Islet precursor cell (in vitro differentiated cells): ENCODE data around the gene PAX5.

Experiments used
- DNase-seq: peaks from one replicate; pipeline ENCODE4 v3.0.0-alpha.2; 2018

The PAX5 gene

DNA sequence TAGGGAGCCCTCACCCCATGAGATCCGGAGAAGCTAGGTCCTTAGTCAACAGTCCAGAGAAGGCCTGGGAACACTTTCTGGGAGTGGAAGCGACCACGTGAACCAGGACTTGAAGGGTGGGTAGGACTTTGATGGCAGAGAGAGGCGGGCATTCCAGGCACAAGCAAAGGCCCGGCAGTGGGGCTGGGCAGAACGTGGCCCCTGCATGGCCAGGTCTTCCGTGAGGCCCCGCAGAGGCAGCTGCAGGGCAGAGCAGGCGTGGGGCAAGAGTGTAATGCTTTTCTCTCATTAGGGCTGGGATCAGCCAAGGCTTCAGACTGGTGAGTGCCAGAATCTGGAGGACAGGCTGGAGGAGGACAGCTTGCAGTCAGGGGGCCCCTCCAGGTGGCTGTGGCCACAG is 184.1 kb downstream of the PAX5 start:
- no peak for DNase-seq

DNA sequence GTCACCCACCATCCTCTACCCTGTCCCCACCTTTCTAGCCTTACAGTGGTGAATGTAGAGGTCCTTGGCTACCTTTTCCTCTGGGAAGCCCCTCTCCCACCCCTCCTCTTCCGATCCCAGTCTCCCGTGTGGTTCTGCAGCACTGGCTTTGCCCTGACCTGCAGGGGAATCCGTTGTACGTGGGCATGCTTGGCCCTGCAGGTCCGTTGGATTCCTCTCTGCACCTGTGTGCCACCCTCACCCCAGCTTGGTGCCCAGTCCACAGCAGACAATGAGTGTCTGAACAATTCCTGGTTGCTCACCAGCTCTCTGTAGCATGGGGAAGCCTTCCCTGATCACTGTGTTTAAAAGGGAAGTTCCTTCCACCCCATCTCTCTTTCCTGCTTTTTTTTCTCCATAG is 185.1 kb downstream of the PAX5 start:
- DNase-seq, result no peak

DNA sequence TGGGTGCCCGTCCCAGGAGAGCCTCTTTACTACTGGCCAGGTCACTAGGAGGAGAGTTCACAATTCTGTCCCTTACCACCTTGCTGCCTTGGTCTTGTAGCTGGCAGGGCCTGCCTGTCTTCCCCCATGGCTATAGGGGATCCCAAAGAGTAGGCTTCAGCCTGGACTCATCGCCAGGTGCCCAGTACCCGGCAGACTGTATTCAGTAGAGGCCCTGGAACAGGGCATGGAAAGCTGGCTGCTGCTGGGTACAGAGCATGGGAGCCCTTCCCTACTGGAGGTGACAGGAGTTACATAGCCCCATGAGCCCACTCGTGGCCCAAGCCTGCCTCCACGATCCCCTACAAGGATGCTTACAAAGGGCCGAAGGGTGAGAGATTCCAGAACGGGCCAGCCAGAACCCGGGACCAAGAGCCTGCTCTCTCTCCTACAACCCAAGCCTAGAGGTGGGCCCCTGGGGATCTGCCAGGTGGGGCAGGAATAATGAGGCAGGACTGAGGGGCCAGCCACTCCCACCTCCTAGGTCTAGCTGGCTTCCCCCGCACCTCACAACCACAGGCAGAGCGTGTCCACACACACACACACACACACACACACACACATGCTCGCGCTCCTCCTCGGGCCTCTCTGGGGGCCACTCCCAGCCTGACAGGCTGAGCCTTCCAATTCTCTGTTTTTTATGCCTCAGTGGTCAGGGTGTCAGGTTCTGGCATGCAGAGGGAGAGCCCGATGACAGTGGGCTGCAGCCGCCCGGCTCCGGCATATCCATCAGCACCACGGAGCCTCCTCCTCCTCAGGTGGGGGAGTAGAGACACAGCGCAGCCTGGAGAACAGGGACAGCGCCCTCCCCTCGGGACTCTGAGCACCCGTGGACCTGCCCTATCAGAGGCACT is 186.0 kb downstream of the PAX5 start:
- no peak for DNase-seq

DNA sequence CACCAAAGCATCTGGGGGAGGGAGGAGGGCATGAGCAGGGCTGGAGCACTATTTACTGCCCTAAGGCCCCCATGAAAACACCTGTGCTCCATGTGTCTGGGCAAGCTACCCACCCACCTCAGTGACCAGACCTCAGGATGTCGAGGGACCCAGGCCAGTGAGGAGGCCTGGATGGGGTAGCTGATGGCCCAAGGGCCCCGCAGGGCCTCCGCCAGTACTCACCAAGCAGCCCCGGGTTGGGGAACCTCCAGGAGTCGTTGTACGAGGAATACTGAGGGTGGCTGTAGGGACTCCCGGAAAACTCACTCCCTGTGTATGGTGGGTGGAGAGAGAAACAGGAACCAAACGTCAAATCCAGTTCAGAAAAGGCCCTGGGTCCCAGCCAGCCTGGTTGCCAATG is 187.4 kb downstream of the PAX5 start:
- no peak for DNase-seq

DNA sequence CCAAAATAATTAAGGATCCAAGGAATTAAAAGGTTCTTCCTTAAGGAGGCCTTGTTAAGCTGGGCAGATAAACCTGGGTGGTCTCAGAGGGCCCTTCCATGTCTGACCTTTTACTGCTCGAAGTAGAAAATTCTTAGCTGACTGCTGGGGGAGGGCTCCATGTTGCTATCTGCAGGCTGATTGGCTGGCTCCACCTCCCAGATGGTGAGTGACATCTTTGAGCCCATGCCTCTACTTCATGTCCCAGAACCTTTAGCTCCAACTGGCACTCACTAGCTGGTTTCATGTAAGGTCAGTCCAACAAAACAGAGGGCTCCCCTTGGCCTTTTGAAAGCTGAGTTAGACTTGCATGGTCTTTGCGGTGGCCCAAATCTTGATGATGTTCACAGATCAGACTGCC is 188.2 kb downstream of the PAX5 start:
- DNase-seq, result no peak

DNA sequence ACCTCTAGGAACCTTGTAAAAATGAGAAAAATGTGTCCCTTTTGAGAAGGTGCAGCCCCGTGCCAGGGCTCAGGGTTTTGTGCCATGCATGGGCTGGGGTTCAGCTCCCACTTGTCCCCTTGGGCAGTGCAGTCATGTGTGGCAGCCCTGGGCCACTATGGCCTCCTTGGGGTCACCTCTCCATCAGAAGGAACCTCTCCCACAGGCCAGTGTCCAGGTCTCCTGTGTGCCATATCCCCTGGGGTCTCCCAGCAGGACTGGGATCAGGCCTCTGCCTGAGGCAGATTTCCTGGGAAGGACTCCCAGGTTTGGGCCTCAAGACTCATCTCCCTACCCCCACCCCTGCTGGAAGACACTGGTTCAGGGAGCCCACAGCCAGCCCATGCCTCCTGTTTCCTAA is 189.1 kb downstream of the PAX5 start:
- DNase-seq, result no peak

DNA sequence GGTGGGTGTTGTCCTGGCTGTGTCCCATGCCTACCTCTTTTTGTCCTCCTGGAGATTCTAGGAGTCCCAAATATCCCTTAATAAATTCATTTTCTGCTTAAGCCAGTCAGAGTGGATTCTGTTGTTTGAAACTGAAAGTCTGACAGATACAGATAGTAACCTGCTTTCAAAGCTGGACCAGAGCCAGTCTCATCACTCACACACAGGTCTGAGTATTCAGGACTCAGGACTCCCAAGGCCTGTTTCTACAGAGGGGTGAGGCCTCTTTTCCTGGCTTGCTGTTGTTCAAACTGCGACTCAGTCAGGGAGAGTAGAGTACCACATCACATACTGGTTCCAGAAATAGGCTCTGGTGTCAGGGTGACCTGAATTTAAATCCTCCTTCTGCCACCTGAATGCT is 190.1 kb downstream of the PAX5 start:
- DNase-seq, result no peak

DNA sequence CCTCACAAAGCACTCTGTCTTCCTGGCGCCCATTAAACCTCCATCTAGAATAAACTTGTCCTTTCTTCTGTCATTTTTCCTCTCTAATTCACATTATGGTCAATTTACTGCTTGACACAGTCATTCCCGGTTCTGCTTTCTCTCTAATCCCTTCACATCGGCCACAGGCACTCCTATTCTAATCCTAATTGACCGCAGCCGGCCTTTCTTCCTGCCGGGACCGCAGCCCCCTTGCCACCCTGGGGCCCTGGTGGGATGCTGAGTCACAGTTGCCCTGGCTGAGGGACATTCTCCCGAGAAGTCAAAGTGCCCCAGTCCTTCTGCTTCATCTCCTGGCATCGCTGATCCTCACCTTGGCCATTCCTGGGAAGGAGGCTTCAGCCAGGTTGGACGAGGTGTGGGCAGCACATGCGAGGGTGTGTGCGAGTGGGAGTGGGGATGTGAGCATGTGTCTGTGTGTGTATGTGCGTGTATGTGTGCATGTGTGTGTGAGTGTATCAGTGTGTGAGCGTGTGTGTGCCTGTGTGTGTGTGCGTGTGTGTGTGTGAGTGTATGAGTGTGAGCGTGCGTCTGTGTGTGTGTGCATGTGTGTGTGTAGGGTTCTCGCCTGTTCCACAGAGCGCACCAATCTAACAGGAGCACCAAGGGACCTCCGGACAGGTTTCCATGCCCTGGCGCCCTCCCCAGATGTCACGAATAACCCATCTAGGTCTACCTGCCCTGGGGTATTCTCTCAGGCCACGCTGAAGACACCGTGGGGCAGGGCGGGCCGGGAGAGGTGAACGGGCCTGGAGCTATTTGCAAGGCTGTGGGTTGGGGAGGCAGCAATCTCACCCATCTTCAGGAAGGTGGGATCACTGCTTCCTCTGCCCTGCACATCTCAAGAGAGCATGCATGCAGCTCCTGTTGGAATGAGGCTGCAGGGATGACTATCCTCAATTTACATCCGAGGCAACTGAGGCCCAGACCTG is 191.2 kb downstream of the PAX5 start:
- no peak for DNase-seq

DNA sequence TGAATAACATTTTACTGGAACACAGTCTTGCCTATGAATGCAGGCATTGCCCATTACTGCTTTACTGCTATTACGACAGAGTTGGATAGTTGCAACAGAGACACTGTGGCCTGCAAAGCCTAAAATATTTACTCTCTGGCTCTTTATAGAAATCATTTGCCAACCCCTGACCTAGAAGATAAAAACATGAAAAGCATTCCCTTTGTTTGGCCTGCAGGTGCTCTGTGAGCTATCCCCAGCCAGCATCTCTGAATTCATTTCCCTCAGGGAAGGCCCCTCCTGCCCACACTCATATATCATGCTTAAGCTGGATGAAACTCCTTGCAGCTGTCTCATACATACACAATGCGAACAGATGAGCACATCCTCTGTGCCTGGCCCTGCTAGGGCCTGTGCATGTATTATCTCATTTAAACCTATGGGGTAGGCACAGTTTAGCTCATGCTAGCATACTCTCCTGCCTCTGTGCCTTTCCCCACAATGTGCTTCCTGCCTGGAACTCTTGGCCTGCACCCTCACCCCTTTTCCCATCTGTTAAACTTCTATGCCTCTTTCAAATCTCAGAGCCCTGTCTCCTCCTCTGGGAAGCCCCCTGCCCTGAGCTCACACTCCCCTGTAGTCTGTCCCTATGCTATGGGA is 193.1 kb downstream of the PAX5 start:
- DNase-seq, result no peak

DNA sequence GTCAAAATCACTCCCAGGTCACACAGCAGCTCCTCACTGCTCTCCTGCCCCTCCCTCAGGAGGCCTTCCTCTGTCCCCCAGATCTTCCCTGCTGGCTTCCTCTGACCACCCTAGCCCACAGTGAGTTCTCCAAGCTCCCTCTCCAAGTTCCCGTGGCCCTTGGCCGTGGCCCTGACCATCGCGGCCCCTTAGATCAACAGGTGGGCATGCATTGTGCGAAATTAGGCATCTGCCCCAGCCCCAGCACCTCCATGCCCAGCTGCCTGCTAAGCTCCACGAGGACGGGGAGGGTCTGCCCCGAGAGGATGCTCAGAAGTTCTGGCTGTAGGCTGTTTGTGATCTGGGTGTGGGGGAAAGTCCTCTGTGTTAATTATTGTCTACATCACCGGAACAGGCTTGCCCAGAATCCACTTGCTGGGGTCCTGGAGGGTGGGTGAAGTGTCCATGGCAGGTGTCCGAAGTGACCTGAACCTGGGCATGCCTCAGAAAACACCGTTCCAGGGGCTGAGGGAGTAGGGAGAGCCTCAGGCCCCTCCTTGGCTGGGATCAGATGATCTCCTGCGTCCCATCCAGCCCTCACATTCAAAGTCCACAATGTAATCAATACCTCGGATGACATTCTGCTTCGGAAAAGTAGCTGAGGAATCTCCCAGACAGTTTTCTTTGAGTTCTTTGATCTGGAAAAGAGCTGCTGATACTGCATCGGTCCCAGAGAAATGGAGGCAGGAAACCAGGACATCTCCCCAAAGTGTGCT is 194.8 kb downstream of the PAX5 start:
- DNase-seq, result no peak

DNA sequence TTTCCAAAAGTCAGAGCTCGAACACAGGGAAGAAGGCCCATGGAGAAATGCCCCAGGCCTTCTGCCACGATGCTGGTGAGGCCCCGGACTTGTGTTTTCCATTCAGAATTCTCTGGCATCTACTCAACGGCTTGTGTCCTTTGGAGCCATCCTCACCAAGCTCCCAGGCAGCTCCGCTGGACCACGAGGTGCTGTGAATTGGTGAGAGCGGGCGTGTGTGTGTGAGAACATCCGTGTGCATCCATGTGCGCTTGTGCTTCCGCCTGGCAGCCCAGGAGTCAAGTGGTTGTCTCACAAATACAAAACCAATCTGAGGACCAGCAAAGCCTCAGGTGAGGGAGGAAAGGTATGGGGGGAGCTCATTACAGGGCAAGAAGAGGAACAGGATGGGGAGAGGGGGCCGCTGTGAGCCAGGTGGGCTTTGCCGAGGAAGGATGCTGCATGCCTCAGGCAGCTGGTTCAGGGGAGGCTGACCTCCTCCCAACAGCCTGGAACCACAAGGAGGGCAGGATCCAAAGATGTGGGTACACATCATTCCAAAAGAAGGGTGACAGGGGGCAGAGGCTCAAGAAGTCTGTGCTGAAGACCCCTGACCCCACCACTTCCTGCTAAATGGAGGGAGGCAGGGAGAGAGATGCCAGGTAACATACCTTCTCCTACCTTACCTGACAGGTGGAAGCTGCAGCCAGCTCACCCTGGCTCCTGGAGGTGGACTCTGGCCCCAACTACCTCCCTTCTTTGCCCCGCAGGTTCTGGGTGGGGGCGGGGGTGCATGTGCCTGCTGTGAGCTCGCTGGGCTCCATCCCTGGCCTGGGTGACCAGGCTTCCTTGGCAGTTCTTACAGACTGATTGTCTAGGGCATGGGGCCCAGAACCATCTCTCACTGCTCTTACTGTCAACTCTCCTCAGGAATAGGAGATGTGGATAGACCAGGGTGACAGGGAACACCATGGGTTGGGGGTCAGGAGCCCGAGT is 196.3 kb downstream of the PAX5 start:
- DNase-seq, result no peak

DNA sequence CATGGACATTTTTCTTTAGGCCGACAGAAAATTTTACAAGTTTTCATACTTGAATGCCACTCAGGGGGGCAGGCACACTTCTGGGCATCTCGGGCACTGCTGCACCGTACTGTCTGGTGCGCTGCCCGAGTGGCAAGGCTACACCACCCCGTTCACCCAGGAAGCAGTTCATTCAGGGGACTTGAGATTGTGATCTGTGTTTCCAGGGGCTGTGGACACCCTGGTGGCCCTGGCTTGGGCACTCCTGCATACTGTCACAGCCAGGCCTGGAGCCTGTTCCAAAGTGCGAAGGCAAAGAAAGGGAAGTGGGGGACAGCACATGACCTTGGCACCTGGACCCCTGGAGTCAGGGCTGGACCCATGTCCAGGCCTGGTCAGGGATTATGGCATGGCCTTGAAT is 197.6 kb downstream of the PAX5 start:
- DNase-seq, result no peak

DNA sequence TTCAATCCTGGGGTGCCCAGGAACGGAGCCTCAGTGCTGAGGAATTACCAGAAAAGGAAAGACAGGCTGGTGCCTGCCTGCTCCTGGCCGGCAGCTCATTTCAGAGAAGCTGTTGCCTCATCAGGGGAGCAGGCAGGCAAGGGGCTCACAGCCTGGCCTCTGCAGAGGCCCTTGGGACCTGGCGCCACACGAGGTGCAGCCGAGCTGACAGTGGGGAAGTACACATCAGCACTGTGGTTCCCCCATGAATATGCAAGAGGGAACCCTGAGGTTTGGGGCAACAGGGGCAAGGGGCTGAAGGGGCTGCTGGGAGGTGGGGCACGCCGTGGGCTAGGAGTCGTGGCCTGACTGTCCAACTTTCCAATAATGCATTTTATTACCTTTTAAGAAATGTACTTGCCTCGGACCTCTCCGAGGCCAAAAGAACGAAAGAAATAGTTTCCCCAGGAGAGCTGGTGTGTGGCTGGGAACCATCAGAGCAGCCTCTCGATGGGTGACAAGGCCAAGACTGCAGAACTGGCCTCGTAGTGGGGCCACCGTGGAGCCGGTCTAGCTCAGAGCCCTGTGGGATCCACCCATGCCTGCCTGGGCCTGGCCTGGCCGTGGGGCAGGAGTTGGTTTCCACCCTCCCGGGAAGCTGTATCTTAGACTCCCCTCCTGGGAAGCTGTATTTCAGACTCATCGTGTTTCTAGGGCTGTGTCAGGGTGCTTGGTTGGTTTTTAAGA is 198.6 kb downstream of the PAX5 start:
- DNase-seq, result no peak

DNA sequence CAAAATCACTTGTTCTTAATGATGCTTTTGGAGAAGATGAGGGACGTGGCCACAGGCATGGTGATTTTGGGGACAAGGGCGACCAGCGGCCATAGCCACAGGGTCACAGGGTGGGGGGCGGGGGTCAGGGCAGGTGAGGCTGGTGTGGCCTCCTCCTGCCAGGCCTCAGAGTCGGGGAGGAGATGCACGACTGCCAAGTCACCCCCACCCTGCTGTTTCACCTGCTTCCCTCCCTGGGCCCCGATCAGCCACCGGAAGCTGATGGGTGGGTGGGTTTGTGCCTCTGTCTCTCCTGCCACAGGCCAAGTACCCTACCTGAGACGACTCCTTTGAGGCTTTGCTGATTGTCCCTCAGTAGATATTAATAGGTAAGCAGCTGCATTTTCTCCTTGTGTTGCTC is 199.3 kb downstream of the PAX5 start:
- DNase-seq, result no peak

DNA sequence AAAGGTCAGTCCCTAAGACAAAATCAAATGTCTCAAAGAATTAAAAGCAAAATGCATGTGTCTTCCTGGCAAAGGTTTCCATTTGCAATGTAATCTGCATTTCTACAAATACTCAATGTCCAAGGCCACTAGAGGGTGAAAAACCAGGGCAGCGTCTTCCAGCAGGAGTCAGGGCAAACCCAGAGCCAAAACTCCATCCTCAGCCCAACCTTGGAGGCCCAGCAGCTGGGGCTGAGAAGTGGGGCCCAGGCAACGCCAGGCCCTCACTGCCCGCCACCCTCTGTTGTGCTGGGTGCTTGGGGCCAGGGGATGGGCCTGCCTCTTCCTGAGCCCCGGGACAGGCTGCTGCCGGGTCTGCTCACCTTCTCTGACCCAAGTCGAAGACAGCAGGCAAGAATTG is 200.1 kb downstream of the PAX5 start:
- no peak for DNase-seq

DNA sequence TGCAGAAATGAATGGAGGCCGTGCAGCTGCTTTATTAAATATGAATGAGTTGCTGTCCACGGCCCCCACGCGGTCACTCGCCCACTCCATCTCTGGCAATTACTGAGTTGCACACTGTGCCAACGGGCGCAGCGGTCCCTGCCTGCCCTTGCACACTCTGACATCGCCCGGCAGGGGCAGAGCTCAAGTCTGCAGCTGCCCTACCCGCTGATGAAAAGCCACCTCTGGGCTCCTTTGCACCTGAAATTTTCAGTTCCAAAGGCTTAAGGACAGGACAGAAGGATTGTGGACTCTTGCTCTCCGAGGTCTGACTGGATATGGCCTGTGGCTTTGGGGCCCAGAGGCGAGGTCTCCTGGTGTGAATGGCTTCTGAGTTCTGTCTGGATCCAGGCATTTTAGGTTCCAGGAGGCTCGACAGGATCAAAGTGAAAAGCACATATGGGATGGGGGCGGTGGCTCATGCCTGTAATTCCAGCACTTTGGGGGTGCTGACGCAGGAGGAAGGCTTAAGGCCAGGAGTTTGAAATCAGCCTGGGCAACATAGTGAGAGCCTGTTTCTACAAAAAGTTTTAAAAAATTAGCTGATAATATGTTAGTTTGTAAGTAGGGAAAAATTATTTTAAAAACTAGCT is 201.8 kb downstream of the PAX5 start:
- no peak for DNase-seq

DNA sequence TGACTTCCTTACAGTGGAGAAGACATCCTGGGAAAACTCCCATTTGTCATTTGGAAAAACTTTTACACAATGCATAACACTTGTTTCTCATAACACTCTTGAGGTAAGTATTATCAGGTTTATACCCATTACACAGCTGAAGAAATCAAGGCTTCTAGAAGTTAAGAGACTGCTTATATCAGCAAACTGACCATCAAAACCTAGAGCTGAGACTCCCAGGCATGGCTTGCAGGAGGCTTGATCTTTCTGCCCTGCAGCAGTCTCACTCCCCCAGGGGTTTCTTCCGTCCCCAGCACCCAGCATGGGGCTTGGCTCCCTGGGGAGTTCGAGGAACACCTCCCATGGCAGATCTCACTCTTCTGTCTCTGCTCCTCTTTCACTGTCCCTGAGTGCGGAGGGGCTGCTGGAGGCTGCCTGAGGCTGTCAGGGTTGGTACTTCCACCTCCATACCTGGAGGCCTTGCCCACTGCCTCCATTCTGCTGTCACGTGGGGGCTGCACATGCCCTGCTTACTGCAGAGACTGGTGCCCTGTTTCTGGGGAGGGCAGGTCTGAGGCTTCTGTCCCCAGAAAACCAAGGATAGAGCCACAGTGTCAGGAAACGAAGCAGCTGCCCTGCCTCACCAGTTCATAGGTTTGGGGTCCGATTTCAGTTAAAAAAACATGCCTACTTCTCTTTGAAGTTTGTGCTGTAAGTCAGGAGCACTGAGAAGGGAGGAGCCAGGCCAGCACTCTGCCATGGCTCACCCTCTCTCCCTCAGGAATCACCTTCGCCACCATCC is 202.5 kb downstream of the PAX5 start:
- no peak for DNase-seq

DNA sequence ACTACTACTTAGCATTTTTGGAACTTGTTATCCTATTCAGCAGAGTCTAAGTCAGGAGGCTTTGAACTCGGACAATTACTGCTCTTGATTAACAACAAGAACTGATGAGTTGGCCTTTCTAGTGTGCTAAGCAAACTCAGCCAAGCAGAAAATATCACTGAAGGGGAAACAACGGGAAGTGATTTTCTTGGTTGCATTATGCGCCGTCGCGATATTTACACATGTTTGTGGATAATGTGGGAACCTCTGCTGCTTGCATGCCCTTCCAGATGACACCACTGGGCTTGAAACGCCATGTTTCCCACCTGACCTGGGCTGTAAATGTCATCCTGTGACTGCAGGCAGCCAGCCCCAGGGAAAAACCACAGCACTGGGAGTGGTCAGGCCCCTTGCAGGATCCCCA is 205.5 kb downstream of the PAX5 start:
- no peak for DNase-seq

DNA sequence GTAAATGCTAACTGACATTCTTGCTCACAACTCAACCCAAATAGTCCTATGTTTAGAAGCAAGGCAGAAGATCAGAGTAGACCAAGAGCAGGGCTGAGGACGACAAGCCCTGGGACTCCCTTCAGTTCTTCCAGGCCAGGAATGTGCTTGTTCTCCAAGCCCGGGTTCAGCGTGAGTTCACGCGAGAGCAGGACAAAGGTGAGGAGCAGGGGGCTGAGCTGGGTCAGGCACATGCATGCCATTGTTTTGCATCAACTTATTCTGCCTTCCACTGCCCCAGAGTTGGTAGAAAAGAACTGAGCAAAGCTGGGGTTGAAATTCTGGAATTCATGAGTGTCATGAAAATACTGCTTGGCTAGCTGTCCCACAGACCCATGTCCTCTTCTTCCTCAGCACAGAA is 206.5 kb downstream of the PAX5 start:
- no peak for DNase-seq
